ENCODE data around the gene ACVR1B.

GRCh38 chr12:52005218-52005902 is 53.9 kb downstream of the ACVR1B start:
- TF ChIP-seq, protein P1, sequence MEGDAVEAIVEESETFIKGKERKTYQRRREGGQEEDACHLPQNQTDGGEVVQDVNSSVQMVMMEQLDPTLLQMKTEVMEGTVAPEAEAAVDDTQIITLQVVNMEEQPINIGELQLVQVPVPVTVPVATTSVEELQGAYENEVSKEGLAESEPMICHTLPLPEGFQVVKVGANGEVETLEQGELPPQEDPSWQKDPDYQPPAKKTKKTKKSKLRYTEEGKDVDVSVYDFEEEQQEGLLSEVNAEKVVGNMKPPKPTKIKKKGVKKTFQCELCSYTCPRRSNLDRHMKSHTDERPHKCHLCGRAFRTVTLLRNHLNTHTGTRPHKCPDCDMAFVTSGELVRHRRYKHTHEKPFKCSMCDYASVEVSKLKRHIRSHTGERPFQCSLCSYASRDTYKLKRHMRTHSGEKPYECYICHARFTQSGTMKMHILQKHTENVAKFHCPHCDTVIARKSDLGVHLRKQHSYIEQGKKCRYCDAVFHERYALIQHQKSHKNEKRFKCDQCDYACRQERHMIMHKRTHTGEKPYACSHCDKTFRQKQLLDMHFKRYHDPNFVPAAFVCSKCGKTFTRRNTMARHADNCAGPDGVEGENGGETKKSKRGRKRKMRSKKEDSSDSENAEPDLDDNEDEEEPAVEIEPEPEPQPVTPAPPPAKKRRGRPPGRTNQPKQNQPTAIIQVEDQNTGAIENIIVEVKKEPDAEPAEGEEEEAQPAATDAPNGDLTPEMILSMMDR (IDR thresholded peaks at IDR 0.05 in 8 of 11, conservative IDR thresholded peaks at IDR 0.05 in 3 of 11): peak in 1 of 11 experiments; percentile 20
- TF ChIP-seq POLR2A (IDR thresholded peaks at IDR 0.05): no peak

Measured in spleen (tissue), 7 donors.